Smooth muscle cell (in vitro differentiated cells): ENCODE measurements around the gene GLUD1. TPM values are rescaled to one million over a fixed set of nuclear protein-coding genes. Genes with fewer than 3 reads are reported as not detected.
"Not testable (repeated sequence)": the region's sequence is repeated elsewhere in the genome, so short reads cannot be mapped to it uniquely, and the experiment has no call there.

Experiments used
- DNase-seq: peaks from one replicate; lab custom pipeline; 2025; ENCODE audit not compliant: unreplicated experiment; lab: John Stamatoyannopoulos, UW
- H2AFZ ChIP-seq: fragments of 200-600 bp; sonication (generic); 2 replicates; pipeline ENCODE4 v1.6.0; 2016; ENCODE audit warnings: antibody characterized with exemption, low read depth, mild to moderate bottlenecking
- H3F3A ChIP-seq: fragments of 200-600 bp; sonication (generic); 2 replicates; pipeline ENCODE4 v1.6.0; 2017; ENCODE audit warnings: antibody characterized with exemption, low read depth
- H3K27ac ChIP-seq: fragments of 200-600 bp; sonication (generic); 2 replicates; pipeline ENCODE4 v1.5.1; 2016; ENCODE audit warnings: low read depth, mild to moderate bottlenecking
- H3K27me3 ChIP-seq: fragments of 200-600 bp; sonication (generic); 2 replicates; pipeline ENCODE4 v1.6.1; 2016; ENCODE audit warnings: low read depth, mild to moderate bottlenecking
- H3K36me3 ChIP-seq: fragments of 200-600 bp; sonication (generic); 2 replicates; pipeline ENCODE4 v1.5.1; 2016; ENCODE audit warnings: low read depth
- H3K4me1 ChIP-seq: fragments of 200-600 bp; sonication (generic); 2 replicates; pipeline ENCODE4 v1.5.1; 2016; ENCODE audit warnings: low read depth
- H3K4me2 ChIP-seq: fragments of 200-600 bp; sonication (generic); 2 replicates; pipeline ENCODE4 v1.6.0; 2016; ENCODE audit warnings: mild to moderate bottlenecking
- H3K4me3 ChIP-seq: fragments of 200-600 bp; sonication (generic); 2 replicates; pipeline ENCODE4 v1.5.1; 2016; ENCODE audit warnings: mild to moderate bottlenecking
- H3K79me2 ChIP-seq: fragments of 200-600 bp; sonication (generic); 2 replicates; pipeline ENCODE4 v1.6.0; 2016; ENCODE audit warnings: low read depth, mild to moderate bottlenecking
- H3K9ac ChIP-seq: fragments of 200-600 bp; sonication (generic); 2 replicates; pipeline ENCODE4 v1.6.0; 2016; ENCODE audit warnings: low read depth
- H3K9me3 ChIP-seq: fragments of 200-600 bp; sonication (generic); replicated peaks from 2 replicates; pipeline ENCODE4 v1.5.1; 2016; ENCODE audit warnings: low read depth
- H4K20me1 ChIP-seq: fragments of 200-600 bp; sonication (generic); 2 replicates; pipeline ENCODE4 v1.6.0; 2016; ENCODE audit warnings: low read depth
- WGBS: methylation state at CpG from one replicate; pipeline ENCODE4 v1.1.7; 2016; ENCODE audit warnings: low lambda C conversion rate; 5-methylcytosine and 5-hydroxymethylcytosine counted together
- polyA plus RNA-seq: library from polyadenylated mRNA; unstranded; fragments of >200 nt; fragmentation: Nextera tagmentation; extraction: Ambion mirVana; gene quantifications from 2 replicates; pipeline ENCODE4 v1.2.1, GENCODE V29; 2016
- total RNA-seq: library from RNA; depleted of rRNA; stranded (reverse); fragments of >200 nt; gene quantifications from 2 replicates; pipeline ENCODE4 v1.2.3, GENCODE V29; 2014
- TF ChIP-seq, protein P1 (sequence below): fragments of 200-600 bp; sonication (generic); IDR thresholded peaks from 2 replicates; pipeline ENCODE4 v1.5.1; 2017; ENCODE audit warnings: borderline replicate concordance, mild to moderate bottlenecking, antibody characterized with exemption; ENCODE audit not compliant: insufficient read depth, poor library complexity, severe bottlenecking

GLUD1 gene
- total and polyA plus RNA-seq, 2 experiments from 2014 or later = 66.9 to 119 TPM

- Histone ChIP-seq H3K79me2 (no peaks in the 10 kb centered on the region), H3K9me3 (no peaks in the 10 kb centered on the region), H3K27me3 (no peaks in the 10 kb centered on the region), H3F3A (peaks cover 10% of the 10 kb centered on the region), H3K36me3 (peaks cover 26% of the 10 kb centered on the region), H4K20me1 (no peaks in the 10 kb centered on the region), H3K4me2 (no peak overlapping the region), H3K4me3 (no peak overlapping the region), H3K9ac (no peak overlapping the region), H3K27ac (peak overlapping the region; percentile 86), H2AFZ (no peak overlapping the region), H3K4me1 (peaks cover 11% of the 10 kb centered on the region)
- 97% methylated on average over 7 of the region's 7 CpGs for WGBS
- TF ChIP-seq, protein P1, sequence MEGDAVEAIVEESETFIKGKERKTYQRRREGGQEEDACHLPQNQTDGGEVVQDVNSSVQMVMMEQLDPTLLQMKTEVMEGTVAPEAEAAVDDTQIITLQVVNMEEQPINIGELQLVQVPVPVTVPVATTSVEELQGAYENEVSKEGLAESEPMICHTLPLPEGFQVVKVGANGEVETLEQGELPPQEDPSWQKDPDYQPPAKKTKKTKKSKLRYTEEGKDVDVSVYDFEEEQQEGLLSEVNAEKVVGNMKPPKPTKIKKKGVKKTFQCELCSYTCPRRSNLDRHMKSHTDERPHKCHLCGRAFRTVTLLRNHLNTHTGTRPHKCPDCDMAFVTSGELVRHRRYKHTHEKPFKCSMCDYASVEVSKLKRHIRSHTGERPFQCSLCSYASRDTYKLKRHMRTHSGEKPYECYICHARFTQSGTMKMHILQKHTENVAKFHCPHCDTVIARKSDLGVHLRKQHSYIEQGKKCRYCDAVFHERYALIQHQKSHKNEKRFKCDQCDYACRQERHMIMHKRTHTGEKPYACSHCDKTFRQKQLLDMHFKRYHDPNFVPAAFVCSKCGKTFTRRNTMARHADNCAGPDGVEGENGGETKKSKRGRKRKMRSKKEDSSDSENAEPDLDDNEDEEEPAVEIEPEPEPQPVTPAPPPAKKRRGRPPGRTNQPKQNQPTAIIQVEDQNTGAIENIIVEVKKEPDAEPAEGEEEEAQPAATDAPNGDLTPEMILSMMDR = no peak
- no peak for DNase-seq
Measured at GRCh38 chr10:87053577-87054181, 41.0 kb downstream of the GLUD1 start.

DNA sequence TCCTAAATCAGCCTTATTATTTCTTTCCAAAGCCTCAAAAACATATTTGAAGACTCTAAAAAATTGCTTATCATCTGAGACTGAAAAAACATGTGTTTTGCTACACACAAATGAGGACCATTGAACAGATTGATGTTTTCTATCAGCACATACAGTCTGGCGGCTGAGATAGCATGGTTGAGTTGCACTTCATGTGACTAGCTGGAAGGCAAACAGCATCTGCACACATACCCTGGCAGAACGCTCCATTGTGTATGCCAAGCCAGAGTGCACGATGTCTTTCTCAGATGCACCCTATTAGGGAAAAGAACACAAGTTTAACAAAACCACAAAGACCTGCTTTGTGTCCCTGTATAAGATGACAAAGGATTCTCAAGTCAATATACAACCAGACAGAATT is 41.5 kb downstream of the GLUD1 start:
- H3K79me2 ChIP-seq = no peaks in the 10 kb centered on the region
- H3K36me3 ChIP-seq = peaks cover 26% of the 10 kb centered on the region
- no peak overlapping the region for H3K4me2 ChIP-seq
- H2AFZ ChIP-seq = no peak overlapping the region
- H4K20me1 ChIP-seq = no peaks in the 10 kb centered on the region
- no peak for DNase-seq
- no peaks in the 10 kb centered on the region for H3K9me3 ChIP-seq
- H3K9ac ChIP-seq = no peak overlapping the region
- no peak overlapping the region for H3K4me3 ChIP-seq
- TF ChIP-seq, protein P1 = no peak
- no peak overlapping the region for H3K27ac ChIP-seq
- H3K4me1 ChIP-seq = peaks cover 11% of the 10 kb centered on the region
- H3K27me3 ChIP-seq = no peaks in the 10 kb centered on the region
- WGBS = 97% methylated on average over 3 of the region's 3 CpGs
- H3F3A ChIP-seq = peaks cover 10% of the 10 kb centered on the region

- H3K9me3 ChIP-seq = no peaks in the 10 kb centered on the region
- H3K9ac ChIP-seq = no peak overlapping the region
- H3K36me3 ChIP-seq = no peaks in the 10 kb centered on the region
- H3K79me2 ChIP-seq = no peaks in the 10 kb centered on the region
- no peaks in the 10 kb centered on the region for H4K20me1 ChIP-seq
- H3F3A ChIP-seq = no peaks in the 10 kb centered on the region
- TF ChIP-seq, protein P1 = no peak
- H3K27me3 ChIP-seq = no peaks in the 10 kb centered on the region
- 83% methylated on average over 6 of the region's 6 CpGs for WGBS
- H3K4me3 ChIP-seq = no peak overlapping the region
- no peak for DNase-seq
- no peaks in the 10 kb centered on the region for H3K4me1 ChIP-seq
- H3K27ac ChIP-seq = no peak overlapping the region
- H2AFZ ChIP-seq = no peak overlapping the region
- H3K4me2 ChIP-seq = no peak overlapping the region
Measured at GRCh38 chr10:87045434-87045938, 49.2 kb downstream of the GLUD1 start.

GRCh38 chr10:87043579-87043978 is 51.1 kb downstream of the GLUD1 start:
- H3K27me3 ChIP-seq, H3K27ac ChIP-seq: not testable (repeated sequence)
- 98% methylated on average over 7 of the region's 7 CpGs for WGBS

More at GRCh38 chr10:87043579-87043978, 51.1 kb downstream of the GLUD1 start:
- not testable (repeated sequence) for H3K9ac ChIP-seq, H3F3A ChIP-seq, H3K4me1 ChIP-seq, H3K36me3 ChIP-seq, DNase-seq, H3K4me3 ChIP-seq, H3K79me2 ChIP-seq, H2AFZ ChIP-seq, H4K20me1 ChIP-seq, H3K9me3 ChIP-seq, H3K4me2 ChIP-seq
